ENCODE data around the gene MACF1. TPM values are rescaled to one million over a fixed set of nuclear protein-coding genes. Genes with fewer than 3 reads are reported as not detected.
"Not testable (repeated sequence)": the region's sequence is repeated elsewhere in the genome, so short reads cannot be mapped to it uniquely, and the experiment has no call there.

Gene MACF1
- total RNA-seq, 1 experiment from 2014 or later = 104 TPM

DNA sequence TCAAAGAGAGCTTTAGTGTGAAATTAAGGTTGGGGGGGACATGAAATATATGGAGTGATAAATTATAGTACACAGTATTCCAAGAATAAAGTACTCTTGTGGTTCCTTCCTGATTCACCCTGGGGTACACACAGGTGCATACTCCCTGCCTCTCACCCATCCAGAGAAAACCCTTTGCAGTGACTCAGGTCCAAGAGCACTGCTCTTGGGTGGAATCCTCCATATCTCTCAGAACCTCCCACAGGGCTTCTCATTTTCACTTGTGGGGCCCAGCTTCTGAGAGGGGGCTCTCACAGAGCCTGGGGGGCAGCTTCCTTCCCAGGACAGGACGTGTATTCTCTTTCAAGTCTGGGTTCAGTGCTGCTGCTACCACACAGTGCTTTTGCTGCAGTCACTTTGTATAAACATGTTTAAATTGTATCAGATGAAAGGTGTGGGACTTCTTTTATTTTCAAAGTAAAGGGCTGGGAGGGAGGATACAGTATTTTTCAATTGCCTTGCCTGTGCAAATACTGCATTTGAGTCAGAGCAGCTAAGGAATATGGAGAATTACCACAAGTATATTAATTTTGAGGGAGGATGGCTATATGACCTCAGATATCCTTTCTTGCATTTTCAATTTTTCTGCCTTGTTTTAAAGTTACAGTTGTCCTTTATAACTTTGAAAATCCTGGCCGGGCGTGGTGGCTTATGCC, 262.1 kb downstream of the MACF1 start:
- Mint-ChIP-seq H3K4me1 (ENCODE audit: low read depth, unreplicated experiment) (no peaks in the 10 kb centered on the region), H3K4me3 (ENCODE audit: unreplicated experiment) (no peak overlapping the region), H3K9me3 (ENCODE audit: unreplicated experiment) (no peaks in the 10 kb centered on the region), H3K36me3 (ENCODE audit: insufficient read depth, unreplicated experiment) (peaks cover 49% of the 10 kb centered on the region), H3K27ac (ENCODE audit: unreplicated experiment) (no peak overlapping the region), H3K27me3 (ENCODE audit: insufficient read depth, unreplicated experiment) (no peaks in the 10 kb centered on the region)
- Histone ChIP-seq H3K27me3 (replicated peaks; ENCODE audit: control insufficient read depth, insufficient read depth, low read length) (no peaks in the 10 kb centered on the region), H3K36me3 (ENCODE audit: control insufficient read depth, insufficient read depth, low read length) (no peaks in the 10 kb centered on the region), H3K9me3 (no peaks in the 10 kb centered on the region), H3K4me1 (no peaks in the 10 kb centered on the region), H3K4me3 (ENCODE audit: low read depth, low read length) (no peak overlapping the region)
- BruUV-seq (replicated peaks) = no TSS peak
- DNase-seq = no peak
- ChIA-PET POLR2A (no interaction called here), CTCF (no interaction called here)
- intact Hi-C loops (cut with micrococcal nuclease; ENCODE audit: unreplicated experiment) = no loop called here
- TF ChIP-seq, protein P1, sequence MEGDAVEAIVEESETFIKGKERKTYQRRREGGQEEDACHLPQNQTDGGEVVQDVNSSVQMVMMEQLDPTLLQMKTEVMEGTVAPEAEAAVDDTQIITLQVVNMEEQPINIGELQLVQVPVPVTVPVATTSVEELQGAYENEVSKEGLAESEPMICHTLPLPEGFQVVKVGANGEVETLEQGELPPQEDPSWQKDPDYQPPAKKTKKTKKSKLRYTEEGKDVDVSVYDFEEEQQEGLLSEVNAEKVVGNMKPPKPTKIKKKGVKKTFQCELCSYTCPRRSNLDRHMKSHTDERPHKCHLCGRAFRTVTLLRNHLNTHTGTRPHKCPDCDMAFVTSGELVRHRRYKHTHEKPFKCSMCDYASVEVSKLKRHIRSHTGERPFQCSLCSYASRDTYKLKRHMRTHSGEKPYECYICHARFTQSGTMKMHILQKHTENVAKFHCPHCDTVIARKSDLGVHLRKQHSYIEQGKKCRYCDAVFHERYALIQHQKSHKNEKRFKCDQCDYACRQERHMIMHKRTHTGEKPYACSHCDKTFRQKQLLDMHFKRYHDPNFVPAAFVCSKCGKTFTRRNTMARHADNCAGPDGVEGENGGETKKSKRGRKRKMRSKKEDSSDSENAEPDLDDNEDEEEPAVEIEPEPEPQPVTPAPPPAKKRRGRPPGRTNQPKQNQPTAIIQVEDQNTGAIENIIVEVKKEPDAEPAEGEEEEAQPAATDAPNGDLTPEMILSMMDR (IDR thresholded peaks at IDR 0.05; ENCODE audit: insufficient read depth in 1 of 2, low read depth in 1 of 2, low read length in 1 of 2, severe bottlenecking in 1 of 2, unreplicated experiment in 1 of 2) = no peak

DNA sequence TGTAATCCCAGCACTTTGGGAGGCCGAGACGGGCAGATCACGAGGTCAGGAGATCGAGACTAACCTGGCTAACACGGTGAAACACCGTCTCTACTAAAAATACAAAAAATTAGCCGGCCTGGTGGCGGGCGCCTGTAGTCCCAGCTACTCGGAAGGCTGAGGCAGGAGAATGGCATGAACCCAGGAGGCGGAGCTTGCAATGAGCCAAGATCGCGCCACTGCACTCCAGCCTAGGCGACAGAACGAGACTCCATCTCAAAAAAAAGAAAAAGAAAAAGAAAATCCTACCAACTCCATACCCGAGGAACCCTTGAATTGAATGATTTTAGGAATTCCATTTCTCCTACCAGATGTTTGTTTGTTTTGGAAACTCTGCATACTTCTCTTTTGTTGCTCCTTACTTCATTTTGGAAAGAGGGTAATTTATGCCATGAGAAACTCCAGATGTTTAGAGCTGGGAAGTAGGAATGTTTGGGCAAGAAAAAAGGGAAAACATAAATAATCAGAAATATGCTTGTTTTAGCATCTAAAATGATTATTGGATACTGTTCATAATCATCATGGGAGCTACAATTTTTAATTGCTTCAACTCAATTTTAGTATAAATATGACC, 262.7 kb downstream of the MACF1 start:
- H3K4me3 Mint-ChIP-seq (ENCODE audit: unreplicated experiment); CTCF ChIA-PET; H3K9me3 Mint-ChIP-seq (ENCODE audit: unreplicated experiment); H3K4me1 Mint-ChIP-seq (ENCODE audit: low read depth, unreplicated experiment); POLR2A ChIA-PET; intact Hi-C loops (cut with micrococcal nuclease; ENCODE audit: unreplicated experiment); H3K36me3 ChIP-seq (ENCODE audit: control insufficient read depth, insufficient read depth, low read length); BruUV-seq (replicated peaks); H3K4me3 ChIP-seq (ENCODE audit: low read depth, low read length); H3K4me1 ChIP-seq; H3K27me3 Mint-ChIP-seq (ENCODE audit: insufficient read depth, unreplicated experiment); H3K27ac Mint-ChIP-seq (ENCODE audit: unreplicated experiment); DNase-seq; H3K27me3 ChIP-seq (replicated peaks; ENCODE audit: control insufficient read depth, insufficient read depth, low read length); H3K9me3 ChIP-seq: not testable (repeated sequence)
- peaks cover 42% of the 10 kb centered on the region for H3K36me3 Mint-ChIP-seq (ENCODE audit: insufficient read depth, unreplicated experiment)

DNA sequence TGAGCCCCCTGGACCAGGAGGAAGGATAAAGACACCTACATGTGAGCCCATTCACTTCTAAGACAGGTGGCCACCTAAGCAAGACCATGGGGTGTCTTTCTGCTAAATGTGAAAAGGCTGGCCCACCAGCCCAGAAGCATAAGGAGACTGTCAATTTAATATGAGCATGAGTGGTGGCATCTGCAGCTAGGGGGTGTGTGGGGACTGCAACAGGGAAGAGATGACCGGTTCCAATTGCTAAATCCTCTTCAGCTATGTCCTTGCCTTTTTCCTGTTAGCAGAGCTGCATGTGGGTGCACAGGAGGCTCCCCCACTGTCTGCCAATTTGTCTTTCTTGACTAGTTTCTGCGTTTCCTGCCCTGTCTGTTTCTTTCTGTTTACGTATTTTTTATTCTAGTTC, 264.7 kb downstream of the MACF1 start:
- DNase-seq = peak in 1 of 2 experiments; percentile 4
- no TSS peak for BruUV-seq (replicated peaks)
- H3K9me3 ChIP-seq = no peaks in the 10 kb centered on the region
- no peaks in the 10 kb centered on the region for H3K27me3 ChIP-seq (replicated peaks; ENCODE audit: control insufficient read depth, insufficient read depth, low read length)
- no peaks in the 10 kb centered on the region for H3K36me3 ChIP-seq (ENCODE audit: control insufficient read depth, insufficient read depth, low read length)
- POLR2A ChIA-PET = no interaction called here
- no peak overlapping the region for H3K27ac Mint-ChIP-seq (ENCODE audit: unreplicated experiment)
- no peak overlapping the region for H3K4me3 ChIP-seq (ENCODE audit: low read depth, low read length)
- no peak overlapping the region for H3K4me3 Mint-ChIP-seq (ENCODE audit: unreplicated experiment)
- H3K36me3 Mint-ChIP-seq (ENCODE audit: insufficient read depth, unreplicated experiment) = peaks cover 34% of the 10 kb centered on the region
- CTCF ChIA-PET = interaction anchor here (1.2 to 2.6 kb wide), 2 partner anchors 70 to 370 kb away, joined by 3 to 18 read pairs; no protein-coding TSS in a partner anchor
- no peaks in the 10 kb centered on the region for H3K4me1 ChIP-seq
- H3K4me1 Mint-ChIP-seq (ENCODE audit: low read depth, unreplicated experiment) = no peaks in the 10 kb centered on the region
- H3K27me3 Mint-ChIP-seq (ENCODE audit: insufficient read depth, unreplicated experiment) = no peaks in the 10 kb centered on the region
- TF ChIP-seq, protein P1 (IDR thresholded peaks at IDR 0.05; ENCODE audit: insufficient read depth in 1 of 2, low read depth in 1 of 2, low read length in 1 of 2, severe bottlenecking in 1 of 2, unreplicated experiment in 1 of 2) = no peak
- H3K9me3 Mint-ChIP-seq (ENCODE audit: unreplicated experiment) = no peaks in the 10 kb centered on the region
- intact Hi-C loops (cut with micrococcal nuclease; ENCODE audit: unreplicated experiment) = no loop called here

Data from Caco-2 (cell line).